Stimulated activated naive B cell treated with anti-CD40 and anti-IgM and Interleukin-4, amounts not matched to agents 10 μg/mL and 1 μg/mL and 100 μg/mL, for 72 hours (primary cell): ENCODE results near the gene MLEC.

Experiments used
- ATAC-seq, 2 donors: fragments of 150-1000 bp; cut with Tn5 transposase; replicated peaks; 2 replicates each; pipeline ENCODE4 v1.10.0; 2021; ENCODE audit warnings: moderate library complexity in 1 of 2
- DNase-seq: peaks from one replicate; pipeline ENCODE4 v3.0.0; 2021
- H3K27ac Mint-ChIP-seq: one replicate; pipeline ENCODE4 v1.8.0; 2022; ENCODE audit warnings: mild to moderate bottlenecking, mixed read lengths
- H3K27me3 Mint-ChIP-seq, 2 donors: one replicate each; pipeline ENCODE4 v1.8.0; 2022; ENCODE audit warnings: mixed read lengths in 2 of 2
- H3K36me3 Mint-ChIP-seq, 2 donors: one replicate each; pipeline ENCODE4 v1.8.0; 2022; ENCODE audit warnings: mixed read lengths in 2 of 2, mild to moderate bottlenecking in 1 of 2
- H3K4me1 Mint-ChIP-seq, 2 donors: one replicate each; pipeline ENCODE4 v1.8.0; 2022; ENCODE audit warnings: mixed read lengths in 2 of 2, mild to moderate bottlenecking in 1 of 2
- H3K4me3 Mint-ChIP-seq, 2 donors: one replicate each; pipeline ENCODE4 v1.8.0; 2022; ENCODE audit warnings: mild to moderate bottlenecking in 2 of 2, mixed read lengths in 2 of 2, moderate library complexity in 1 of 2
- H3K9me3 Mint-ChIP-seq, 2 donors: one replicate each; pipeline ENCODE4 v1.8.0; 2022; ENCODE audit warnings: mixed read lengths in 2 of 2, mild to moderate bottlenecking in 1 of 2

The MLEC gene, protein sequence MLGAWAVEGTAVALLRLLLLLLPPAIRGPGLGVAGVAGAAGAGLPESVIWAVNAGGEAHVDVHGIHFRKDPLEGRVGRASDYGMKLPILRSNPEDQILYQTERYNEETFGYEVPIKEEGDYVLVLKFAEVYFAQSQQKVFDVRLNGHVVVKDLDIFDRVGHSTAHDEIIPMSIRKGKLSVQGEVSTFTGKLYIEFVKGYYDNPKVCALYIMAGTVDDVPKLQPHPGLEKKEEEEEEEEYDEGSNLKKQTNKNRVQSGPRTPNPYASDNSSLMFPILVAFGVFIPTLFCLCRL

DNA sequence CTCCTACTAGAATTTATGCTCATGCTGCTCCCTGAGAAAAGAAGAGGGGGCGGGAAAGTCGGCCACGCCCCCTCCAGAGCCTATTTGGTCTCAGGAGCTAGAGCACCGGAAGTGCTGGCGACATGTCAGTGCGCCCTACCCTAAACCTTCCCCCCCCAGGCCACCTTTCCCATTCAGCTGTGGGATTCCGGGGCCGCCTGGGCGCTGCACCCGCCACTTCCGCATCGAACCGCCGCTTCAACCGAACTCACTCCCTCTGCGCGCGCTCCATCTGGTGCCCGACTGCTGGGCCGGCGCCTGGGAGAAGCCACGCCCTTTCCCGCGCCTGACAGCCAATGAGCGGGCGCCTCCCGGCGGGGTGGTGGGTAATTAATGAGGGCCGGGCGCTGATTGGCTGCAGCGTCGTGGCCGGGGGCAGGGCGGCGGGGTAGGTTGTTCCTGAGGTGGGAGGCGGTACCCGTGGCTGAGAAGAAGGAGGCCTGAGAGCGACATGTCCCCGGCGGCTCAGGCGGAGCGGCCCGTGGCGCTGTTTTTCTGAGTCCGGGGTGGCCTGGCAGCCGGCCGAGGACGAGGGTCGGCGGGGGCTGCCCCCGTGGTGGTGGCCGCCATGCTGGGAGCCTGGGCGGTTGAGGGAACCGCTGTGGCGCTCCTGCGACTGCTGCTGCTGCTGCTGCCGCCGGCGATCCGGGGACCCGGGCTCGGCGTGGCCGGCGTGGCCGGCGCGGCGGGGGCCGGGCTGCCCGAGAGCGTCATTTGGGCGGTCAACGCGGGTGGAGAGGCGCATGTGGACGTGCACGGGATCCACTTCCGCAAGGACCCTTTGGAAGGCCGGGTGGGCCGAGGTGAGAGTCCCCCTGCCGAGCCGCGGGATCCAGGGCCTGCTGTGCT is at the start of gene MLEC:
Gene MLEC (plus strand): TSS at position 460 of the 888 bp plus-strand sequence. CDS start 148 bp downstream, at position 608.
- Mint-ChIP-seq H3K4me1 (peaks cover 27 to 65% of the 10 kb centered on the region in 2 donors), H3K4me3 (peak within 1 kb of the TSS; percentile 93 to 96), H3K27ac (peak within 1 kb of the TSS; percentile 98), H3K9me3 (peaks cover 0 to 2% of the 10 kb centered on the region in 2 donors), H3K27me3 (no peaks in the 10 kb centered on the region), H3K36me3 (peaks cover 3 to 4% of the 10 kb centered on the region in 2 donors)
- DNase-seq, result peak; percentile 99
- peak; percentile 79 to 82 for ATAC-seq

DNA sequence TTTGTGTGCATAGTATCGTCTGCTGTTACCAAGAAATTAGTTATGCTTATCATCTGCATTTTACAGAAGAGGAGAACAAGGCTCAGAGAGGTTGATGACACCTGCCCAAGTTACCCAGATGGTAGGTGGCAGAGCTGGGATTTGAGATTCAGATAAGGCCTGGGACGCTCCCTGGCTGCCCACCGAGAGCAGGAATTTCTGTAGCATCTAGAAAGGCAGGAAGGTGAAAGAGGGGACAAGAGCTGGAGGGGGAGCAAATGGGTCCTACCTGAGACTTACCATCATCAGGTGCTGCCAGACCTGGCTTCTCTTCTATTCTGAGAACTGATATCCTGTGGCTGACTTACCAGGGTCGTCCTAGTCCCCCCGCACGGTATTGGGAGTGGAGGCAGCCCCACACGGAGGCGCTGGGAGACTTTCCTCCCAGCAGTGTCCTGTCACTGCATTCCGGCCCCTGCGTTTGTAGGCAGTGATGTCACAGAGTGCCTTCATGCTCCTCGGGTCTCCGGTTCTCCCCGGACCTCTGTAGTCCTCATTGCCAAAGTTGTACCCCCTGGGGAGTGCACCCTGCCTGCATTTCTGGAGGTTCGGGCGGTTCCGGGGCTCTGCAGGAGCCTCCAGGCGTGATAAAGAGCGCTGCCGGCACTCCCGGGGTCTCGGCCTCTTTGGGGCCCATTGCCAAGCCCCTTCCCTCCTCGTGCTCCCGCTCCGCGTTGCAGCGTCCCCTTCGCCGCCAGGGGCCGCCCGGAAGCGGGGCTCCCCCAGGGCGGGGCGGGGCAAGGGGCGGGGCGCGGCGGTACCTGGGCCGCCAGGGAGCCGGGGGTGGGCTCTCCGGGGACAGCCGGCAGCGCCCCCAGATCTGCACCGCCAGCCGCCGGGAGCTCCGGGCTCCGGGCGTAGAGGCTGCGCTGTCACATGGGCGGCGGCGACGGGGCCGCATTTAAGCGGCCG is 46.9 kb upstream of the MLEC start, which contains the start of gene CABP1:
Gene CABP1 (plus strand): TSS at position 856 of the 951 bp plus-strand sequence. CDS start 60 bp downstream, at position 916.
- DNase-seq (peak; percentile 17), ATAC-seq (peak; percentile 72 to 78)
- peaks cover 45 to 51% of the 10 kb centered on the region in 2 donors for H3K27me3 Mint-ChIP-seq
- no peaks in the 10 kb centered on the region for H3K9me3 Mint-ChIP-seq
- H3K4me1 Mint-ChIP-seq, result peaks cover 5 to 9% of the 10 kb centered on the region in 2 donors
- peaks cover 0 to 1% of the 10 kb centered on the region in 2 donors for H3K36me3 Mint-ChIP-seq
- peak within 1 kb of the TSS; percentile 79 to 81 for H3K4me3 Mint-ChIP-seq
- peak within 1 kb of the TSS; percentile 75 for H3K27ac Mint-ChIP-seq

DNA sequence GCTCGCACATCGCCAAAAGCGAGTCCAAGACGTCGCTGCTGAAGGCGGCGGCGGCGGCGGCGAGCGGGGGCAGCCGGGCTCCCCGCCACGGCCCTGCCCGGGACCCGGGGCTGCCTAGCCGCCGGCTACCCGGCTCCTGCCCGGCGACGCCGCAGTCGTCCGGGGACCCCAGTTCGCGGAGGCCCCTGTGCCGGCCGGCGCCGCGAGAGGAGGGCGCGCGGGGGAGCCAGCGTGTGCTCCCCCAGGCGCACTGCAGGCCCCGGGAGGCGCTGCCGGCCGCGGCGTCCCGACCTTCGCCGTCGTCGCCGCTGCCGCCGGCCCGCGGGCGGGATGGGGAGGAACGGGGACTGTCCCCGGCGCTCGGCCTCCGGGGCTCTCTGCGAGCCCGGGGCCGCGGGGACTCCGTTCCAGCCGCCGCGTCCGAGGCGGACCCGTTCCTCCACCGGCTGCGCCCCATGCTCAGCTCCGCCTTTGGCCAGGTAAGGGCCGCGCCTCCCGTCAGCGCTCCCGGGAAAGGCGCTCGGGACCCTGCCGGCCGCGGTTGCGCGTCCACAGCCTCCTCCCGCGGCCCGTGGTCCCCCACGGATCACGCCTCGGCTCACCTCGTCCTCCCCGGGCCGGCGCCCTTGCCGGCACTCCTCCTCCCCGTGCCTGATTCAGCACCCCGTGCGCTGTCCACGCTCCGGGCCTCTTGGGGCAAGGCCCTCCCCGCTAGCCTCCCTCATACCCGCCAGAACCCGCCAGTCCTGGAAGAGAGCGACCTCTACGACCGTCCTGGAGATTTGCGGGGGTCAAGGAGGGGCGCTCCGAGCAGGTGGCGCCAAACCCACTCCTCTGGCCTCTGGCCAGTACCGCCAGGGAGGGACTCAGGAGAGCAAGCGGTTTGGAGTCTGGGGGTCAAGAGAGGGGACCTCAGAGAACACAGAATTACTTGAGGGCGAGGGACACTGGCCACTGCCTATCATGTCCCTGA is 45.8 kb upstream of the MLEC start:
- peak overlapping the region; percentile 75 for H3K27ac Mint-ChIP-seq
- no peaks in the 10 kb centered on the region for H3K9me3 Mint-ChIP-seq
- ATAC-seq (peak; percentile 77), DNase-seq (no peak)
- peaks cover 0 to 1% of the 10 kb centered on the region in 2 donors for H3K36me3 Mint-ChIP-seq
- peak overlapping the region; percentile 79 to 81 for H3K4me3 Mint-ChIP-seq
- peaks cover 5 to 9% of the 10 kb centered on the region in 2 donors for H3K4me1 Mint-ChIP-seq
- peaks cover 56 to 59% of the 10 kb centered on the region in 2 donors for H3K27me3 Mint-ChIP-seq

DNA sequence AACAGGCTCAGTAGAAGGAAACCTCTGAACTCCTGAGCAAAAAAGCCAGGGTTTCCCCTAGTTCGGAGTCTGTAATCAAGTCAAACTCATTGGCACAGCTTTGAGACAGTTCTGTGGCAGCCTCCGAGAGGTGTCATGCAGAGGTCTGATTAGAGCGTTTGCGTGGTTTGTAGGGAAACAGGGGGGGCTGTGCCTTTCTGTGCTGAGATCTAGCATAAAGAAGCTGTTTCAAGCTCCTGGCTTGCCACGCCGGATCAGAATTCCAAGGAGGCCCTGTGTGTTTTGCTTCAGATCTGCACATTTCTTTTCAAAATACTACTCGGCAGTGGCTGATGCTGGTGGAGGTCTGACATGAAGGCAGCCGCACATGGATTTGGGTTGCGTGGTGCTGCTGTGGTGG is 44.8 kb upstream of the MLEC start:
- H3K27ac Mint-ChIP-seq, result no peak overlapping the region
- H3K4me1 Mint-ChIP-seq, result peaks cover 10 to 14% of the 10 kb centered on the region in 2 donors
- peaks cover 0 to 1% of the 10 kb centered on the region in 2 donors for H3K36me3 Mint-ChIP-seq
- peaks cover 59 to 62% of the 10 kb centered on the region in 2 donors for H3K27me3 Mint-ChIP-seq
- H3K4me3 Mint-ChIP-seq, result peak overlapping the region in 1 of 2 donors; percentile 58
- H3K9me3 Mint-ChIP-seq, result no peaks in the 10 kb centered on the region
- DNase-seq, result no peak
- ATAC-seq, result no peak

DNA sequence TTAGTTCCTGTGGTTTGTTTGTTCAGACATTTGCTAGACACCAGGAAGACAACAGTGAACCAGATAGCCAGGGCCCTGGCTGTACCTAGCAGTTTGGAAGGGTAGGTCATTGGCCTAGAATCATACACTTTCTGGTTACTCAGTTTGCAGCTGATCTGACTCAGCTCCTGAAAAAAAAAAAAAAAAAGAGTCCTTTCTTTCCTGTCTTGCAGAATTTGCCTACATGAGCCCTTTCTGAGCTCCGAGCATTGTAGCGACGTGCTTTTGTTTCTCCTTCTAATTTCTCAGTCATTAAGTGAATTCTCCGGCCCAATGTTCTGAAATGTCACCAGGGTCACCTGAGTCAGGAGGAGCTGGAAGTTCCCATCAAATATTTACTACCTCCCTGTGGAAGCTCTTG is 44.1 kb upstream of the MLEC start:
- DNase-seq (no peak), ATAC-seq (no peak)
- Mint-ChIP-seq H3K4me1 (peaks cover 10 to 17% of the 10 kb centered on the region in 2 donors), H3K4me3 (no peak overlapping the region), H3K9me3 (no peaks in the 10 kb centered on the region), H3K27ac (no peak overlapping the region), H3K27me3 (peaks cover 54 to 57% of the 10 kb centered on the region in 2 donors), H3K36me3 (peaks cover 0 to 1% of the 10 kb centered on the region in 2 donors)

DNA sequence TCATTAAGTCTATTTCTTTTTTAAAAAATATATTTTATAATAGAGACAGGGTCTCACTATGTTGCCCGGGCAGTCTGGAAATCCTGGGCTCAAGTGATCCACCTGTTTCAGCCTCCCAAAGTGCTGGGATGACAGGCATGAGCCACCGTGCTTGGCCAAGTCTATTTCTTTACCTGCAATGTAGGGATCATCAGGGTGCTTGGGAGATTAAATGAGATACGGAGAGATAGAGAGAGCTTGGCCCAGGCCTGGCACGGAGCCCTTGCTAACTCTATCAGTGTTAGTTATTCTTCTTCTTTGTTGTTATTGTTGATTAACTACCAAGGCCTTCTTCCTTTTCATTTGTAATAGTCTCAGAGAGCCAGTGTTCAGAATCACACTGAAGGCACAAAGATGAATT is 43.4 kb upstream of the MLEC start:
- H3K27ac Mint-ChIP-seq, result no peak overlapping the region
- no peak overlapping the region for H3K4me3 Mint-ChIP-seq
- H3K27me3 Mint-ChIP-seq, result peaks cover 52 to 59% of the 10 kb centered on the region in 2 donors
- no peaks in the 10 kb centered on the region for H3K9me3 Mint-ChIP-seq
- ATAC-seq (no peak), DNase-seq (no peak)
- peaks cover 15 to 25% of the 10 kb centered on the region in 2 donors for H3K4me1 Mint-ChIP-seq
- H3K36me3 Mint-ChIP-seq, result peaks cover 0 to 1% of the 10 kb centered on the region in 2 donors

DNA sequence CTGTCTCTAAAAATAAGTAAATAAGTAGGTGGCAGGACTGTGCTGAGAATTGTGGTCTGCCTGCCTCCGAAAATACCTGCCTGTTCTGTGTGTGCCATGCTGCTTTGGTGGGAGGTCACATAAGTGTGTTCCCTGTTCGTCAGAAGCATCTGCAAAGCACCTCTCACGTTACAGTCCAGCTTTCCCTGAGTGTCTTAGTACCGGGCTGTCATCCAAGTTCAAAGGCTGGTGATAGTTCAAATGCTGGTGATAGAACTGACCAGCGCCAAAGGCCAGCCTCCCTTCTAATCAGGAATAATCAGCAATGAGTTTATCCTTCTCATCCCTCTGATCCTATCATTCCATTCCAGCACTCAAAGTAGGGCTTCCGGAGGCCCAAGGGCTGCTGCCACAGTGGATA is 40.9 kb upstream of the MLEC start:
- ATAC-seq (no peak), DNase-seq (no peak)
- Mint-ChIP-seq H3K36me3 (no peaks in the 10 kb centered on the region), H3K9me3 (no peaks in the 10 kb centered on the region), H3K27me3 (peaks cover 67 to 72% of the 10 kb centered on the region in 2 donors), H3K4me1 (peaks cover 26 to 43% of the 10 kb centered on the region in 2 donors), H3K4me3 (no peak overlapping the region), H3K27ac (no peak overlapping the region)

DNA sequence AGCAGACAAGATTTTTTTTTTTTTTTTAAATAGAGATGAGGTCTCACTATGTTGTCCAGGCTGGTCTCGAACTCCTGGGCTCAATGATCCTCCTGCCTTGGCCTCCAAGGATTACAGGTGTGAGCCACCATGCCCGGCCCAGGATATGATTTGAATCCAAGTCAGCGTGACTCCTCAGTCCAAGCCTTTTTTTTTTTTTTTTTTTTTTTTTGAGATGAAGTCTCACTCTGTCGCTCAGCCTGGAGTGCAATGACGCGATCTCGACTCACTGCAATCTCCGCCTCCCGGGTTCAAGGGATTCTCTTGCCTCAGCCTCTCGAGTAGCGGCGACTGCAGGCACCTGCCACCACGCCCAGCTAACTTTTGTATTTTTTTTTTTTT is 39.6 kb upstream of the MLEC start:
- Mint-ChIP-seq H3K27me3 (peaks cover 57 to 61% of the 10 kb centered on the region in 2 donors), H3K4me1 (peaks cover 20 to 34% of the 10 kb centered on the region in 2 donors), H3K36me3 (no peaks in the 10 kb centered on the region), H3K9me3 (no peaks in the 10 kb centered on the region), H3K27ac (no peak overlapping the region), H3K4me3 (no peak overlapping the region)
- DNase-seq (no peak), ATAC-seq (no peak)

DNA sequence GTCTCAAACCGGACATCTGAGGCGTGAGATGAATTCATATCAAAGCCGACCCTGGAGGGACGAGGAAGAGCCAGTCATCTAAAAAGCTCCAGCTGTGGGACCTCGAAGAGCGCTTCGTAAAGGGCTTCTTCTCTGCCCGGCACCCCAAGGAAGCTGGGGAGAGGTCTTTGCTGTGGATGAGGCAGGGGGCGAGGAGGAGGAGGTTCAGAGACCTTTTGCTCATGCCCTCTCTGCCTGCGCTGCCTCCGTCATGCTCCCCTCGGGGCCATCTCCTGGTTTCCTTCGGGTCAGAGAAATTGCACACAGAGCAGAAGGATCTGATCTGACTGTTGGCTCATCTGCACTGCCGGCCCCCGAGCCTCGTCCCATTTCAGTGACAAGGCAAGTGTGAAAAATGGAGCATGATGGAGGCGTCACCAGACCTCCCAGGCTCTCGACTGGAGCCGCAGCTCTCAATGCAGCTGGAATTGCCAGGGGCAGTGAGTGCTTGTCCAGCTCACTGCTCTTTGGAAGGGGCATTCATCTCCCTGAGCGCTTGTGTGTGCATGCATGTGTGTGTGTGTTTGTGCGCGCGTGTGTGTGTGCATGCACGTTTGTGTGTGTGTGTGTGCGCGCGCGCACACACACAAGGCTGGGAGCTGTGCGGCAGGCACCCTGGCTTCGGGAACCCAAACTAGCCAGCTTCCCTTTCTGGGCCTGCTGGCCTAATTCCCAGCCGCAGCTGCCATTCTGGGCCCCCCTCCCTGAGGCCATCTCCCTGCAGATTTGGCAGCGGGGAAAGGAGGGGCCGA is 37.3 kb upstream of the MLEC start:
- Mint-ChIP-seq H3K4me1 (peaks cover 22 to 34% of the 10 kb centered on the region in 2 donors), H3K27me3 (peaks cover 48 to 53% of the 10 kb centered on the region in 2 donors), H3K36me3 (no peaks in the 10 kb centered on the region), H3K9me3 (no peaks in the 10 kb centered on the region), H3K4me3 (peak overlapping the region; percentile 65 to 67), H3K27ac (peak overlapping the region; percentile 48)
- ATAC-seq (no peak), DNase-seq (no peak)

DNA sequence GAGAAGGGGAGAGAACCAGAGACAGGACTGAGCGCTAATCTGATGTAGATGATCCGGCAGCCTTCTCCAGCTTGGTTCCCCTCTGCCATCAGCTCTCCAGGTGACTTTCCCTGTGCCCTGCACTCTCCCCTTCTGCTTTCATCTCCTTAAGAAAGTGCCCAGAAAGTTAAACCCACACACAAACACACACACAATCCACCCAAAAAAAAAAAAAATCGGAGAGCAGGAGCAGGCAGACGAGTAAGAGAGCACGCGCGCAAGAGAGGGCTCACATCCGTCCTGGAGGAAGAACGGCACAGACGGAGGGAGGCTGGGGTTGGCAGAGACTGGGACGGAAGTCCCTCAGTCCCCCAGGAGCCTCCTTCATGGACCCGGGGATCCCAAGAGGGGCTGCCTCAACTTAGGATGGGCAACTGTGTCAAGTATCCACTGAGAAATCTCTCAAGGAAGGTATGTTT is 36.7 kb upstream of the MLEC start:
- Mint-ChIP-seq H3K27ac (peak overlapping the region; percentile 59), H3K9me3 (no peaks in the 10 kb centered on the region), H3K4me3 (no peak overlapping the region), H3K4me1 (peaks cover 22 to 34% of the 10 kb centered on the region in 2 donors), H3K36me3 (no peaks in the 10 kb centered on the region), H3K27me3 (peaks cover 46 to 48% of the 10 kb centered on the region in 2 donors)
- ATAC-seq (no peak), DNase-seq (no peak)

DNA sequence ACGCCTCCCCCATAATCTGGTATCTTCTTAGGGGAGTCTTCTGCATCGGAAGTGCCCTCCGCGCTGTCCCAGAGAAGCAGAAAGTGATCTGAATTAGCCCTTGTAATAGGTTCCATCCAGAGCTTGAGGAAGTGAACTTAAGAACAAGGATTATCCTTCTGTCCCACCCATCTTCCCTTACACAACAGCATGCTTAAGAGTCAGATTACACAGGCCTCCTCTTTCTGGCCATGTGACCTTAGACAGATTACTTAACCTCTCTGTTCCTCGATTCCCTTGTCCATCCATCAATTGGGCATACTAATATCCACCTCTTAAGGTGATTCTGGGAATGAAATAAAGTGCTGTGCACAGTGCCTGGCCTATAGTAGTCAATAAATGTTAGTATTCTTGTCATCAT is 35.1 kb upstream of the MLEC start:
- Mint-ChIP-seq H3K4me3 (no peak overlapping the region), H3K4me1 (peaks cover 21 to 32% of the 10 kb centered on the region in 2 donors), H3K36me3 (no peaks in the 10 kb centered on the region), H3K27me3 (peaks cover 32 to 43% of the 10 kb centered on the region in 2 donors), H3K9me3 (no peaks in the 10 kb centered on the region), H3K27ac (no peak overlapping the region)
- DNase-seq (no peak), ATAC-seq (no peak)
